PC-9 (cell line): ENCODE measurements around the gene ARMC12.

Experiments
- EZH2 ChIP-seq: fragments of 200-600 bp; sonication (generic); IDR thresholded peaks from 2 replicates; pipeline ENCODE4 v1.8.0; 2017; ENCODE audit warnings: antibody characterized with exemption, low read depth
- TF ChIP-seq, protein P1 (sequence below): fragments of 200-600 bp; sonication (generic); conservative IDR thresholded peaks from 2 replicates; pipeline ENCODE4 v1.6.1; 2017; ENCODE audit warnings: mixed run types, antibody characterized with exemption, mild to moderate bottlenecking, moderate library complexity

DNA sequence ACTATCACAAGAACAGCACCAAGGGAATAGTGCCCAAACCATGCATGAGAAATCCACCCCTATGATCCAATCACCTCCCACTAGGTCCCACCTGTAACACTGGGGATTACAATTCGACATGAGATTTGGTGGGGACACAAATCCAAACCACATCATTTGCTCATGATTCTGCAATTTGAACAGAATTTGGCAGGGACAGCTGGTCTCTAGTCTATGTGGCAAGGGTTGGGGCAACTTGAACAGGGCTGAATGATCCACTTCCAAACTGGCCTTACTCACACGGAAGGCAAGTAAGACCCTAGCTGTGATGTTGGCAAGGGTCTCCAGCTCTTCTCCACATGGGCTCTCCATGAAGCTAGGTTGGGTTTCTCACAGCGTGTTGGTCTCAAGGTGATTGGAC, 38.0 kb upstream of the ARMC12 start:
- TF ChIP-seq EZH2: no peak
- TF ChIP-seq, protein P1, sequence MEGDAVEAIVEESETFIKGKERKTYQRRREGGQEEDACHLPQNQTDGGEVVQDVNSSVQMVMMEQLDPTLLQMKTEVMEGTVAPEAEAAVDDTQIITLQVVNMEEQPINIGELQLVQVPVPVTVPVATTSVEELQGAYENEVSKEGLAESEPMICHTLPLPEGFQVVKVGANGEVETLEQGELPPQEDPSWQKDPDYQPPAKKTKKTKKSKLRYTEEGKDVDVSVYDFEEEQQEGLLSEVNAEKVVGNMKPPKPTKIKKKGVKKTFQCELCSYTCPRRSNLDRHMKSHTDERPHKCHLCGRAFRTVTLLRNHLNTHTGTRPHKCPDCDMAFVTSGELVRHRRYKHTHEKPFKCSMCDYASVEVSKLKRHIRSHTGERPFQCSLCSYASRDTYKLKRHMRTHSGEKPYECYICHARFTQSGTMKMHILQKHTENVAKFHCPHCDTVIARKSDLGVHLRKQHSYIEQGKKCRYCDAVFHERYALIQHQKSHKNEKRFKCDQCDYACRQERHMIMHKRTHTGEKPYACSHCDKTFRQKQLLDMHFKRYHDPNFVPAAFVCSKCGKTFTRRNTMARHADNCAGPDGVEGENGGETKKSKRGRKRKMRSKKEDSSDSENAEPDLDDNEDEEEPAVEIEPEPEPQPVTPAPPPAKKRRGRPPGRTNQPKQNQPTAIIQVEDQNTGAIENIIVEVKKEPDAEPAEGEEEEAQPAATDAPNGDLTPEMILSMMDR: no peak
